ENCODE data around the gene PCID2. TPM values are rescaled to one million over a fixed set of nuclear protein-coding genes. Genes with fewer than 3 reads are reported as not detected.

PCID2 gene
- total and polyA plus RNA-seq, 2 of the 13 experiments (the other 11 are each of a cell fraction or from before 2014, with no cell fraction given), result 65.0 to 111 TPM

DNA sequence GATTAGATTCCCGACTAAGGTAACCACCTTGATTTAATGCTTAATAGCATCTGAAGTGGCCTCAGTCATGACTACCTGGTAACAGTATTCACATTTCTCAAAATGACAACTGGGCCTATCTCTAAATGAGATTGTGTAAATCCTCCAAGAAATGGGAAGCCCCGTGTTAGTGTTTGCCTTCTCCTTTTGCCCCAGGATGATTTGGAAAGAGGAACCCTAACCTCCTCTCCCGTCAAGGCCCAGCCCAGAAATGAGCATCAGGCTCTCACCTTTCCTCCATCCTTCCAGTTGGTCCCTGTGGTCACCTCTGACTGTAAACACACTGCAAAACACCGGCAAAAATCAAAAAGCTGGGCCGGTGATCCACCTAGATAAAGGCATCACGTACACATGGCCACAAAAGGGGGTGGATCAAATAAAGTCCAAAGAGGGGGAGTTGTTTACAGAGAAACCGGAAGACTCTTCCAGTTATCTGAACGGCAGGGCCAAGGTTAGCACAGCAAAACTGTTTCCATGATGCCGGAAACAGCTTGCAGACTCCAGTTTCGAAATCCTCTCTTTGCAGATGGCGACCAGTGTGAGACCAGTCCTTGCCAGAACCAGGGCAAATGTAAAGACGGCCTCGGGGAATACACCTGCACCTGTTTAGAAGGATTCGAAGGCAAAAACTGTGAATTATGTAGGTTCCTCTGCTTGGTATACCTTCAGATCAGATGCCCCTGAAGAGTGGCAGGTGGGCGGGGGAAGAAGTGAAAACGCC lies 69.5 kb downstream of the PCID2 start (continued):
- TF ChIP-seq TSC22D2 (CRISPR knock-in tag; IDR thresholded peaks at IDR 0.05; ENCODE audit: borderline replicate concordance) (0 out of 2 replicates have a peak, but pooled peaks have one; percentile 53), YEATS2 (CRISPR knock-in tag; IDR thresholded peaks at IDR 0.05; ENCODE audit: borderline replicate concordance) (peak; percentile 70; the same call in 1 of the 2 replicates), CC2D1A (CRISPR knock-in tag; IDR thresholded peaks at IDR 0.05) (no peak), TARDBP (CRISPR knock-in tag; IDR thresholded peaks at IDR 0.05) (peak; percentile 95), NR3C1 (CRISPR knock-in tag; IDR thresholded peaks at IDR 0.05) (no peak), MED13 (CRISPR knock-in tag; IDR thresholded peaks at IDR 0.05) (peak; percentile 86; the same call in 1 of the 2 replicates), HNRNPL (IDR thresholded peaks at IDR 0.05; ENCODE audit: low read depth, low read length) (no peak), ZFYVE20 (CRISPR knock-in tag; IDR thresholded peaks at IDR 0.05; ENCODE audit: borderline replicate concordance, low read depth) (no peak), TOE1 (CRISPR knock-in tag; IDR thresholded peaks at IDR 0.05) (peak; percentile 82; the same call in 1 of the 2 replicates), PHF20 (CRISPR knock-in tag; IDR thresholded peaks at IDR 0.05) (no peak), ZNF317 (CRISPR knock-in tag; IDR thresholded peaks at IDR 0.05) (peak; percentile 83; the same call in 1 of the 2 replicates), ZNF30 (CRISPR knock-in tag; IDR thresholded peaks at IDR 0.05) (no peak), JDP2 (CRISPR knock-in tag; IDR thresholded peaks at IDR 0.05; ENCODE audit: borderline replicate concordance) (no peak), DMAP1 (CRISPR knock-in tag; IDR thresholded peaks at IDR 0.05) (peak; percentile 82), HNRNPLL (IDR thresholded peaks at IDR 0.05; ENCODE audit: low read depth, low read length, poor library complexity, severe bottlenecking) (no peak), MTF2 (CRISPR knock-in tag; IDR thresholded peaks at IDR 0.05; ENCODE audit: borderline replicate concordance) (no peak), ZNF430 (CRISPR knock-in tag; IDR thresholded peaks at IDR 0.05) (peak; percentile 96), HNRNPK (IDR thresholded peaks at IDR 0.05; ENCODE audit: low read depth, low read length, poor library complexity, severe bottlenecking) (no peak), ZNF547 (CRISPR knock-in tag; IDR thresholded peaks at IDR 0.05) (peak; percentile 78), SATB2 (CRISPR knock-in tag; IDR thresholded peaks at IDR 0.05) (no peak), HES4 (CRISPR knock-in tag; IDR thresholded peaks at IDR 0.05; ENCODE audit: borderline replicate concordance) (0 out of 2 replicates have a peak, but pooled peaks have one; percentile 46)
- TF ChIP-seq, protein P1, sequence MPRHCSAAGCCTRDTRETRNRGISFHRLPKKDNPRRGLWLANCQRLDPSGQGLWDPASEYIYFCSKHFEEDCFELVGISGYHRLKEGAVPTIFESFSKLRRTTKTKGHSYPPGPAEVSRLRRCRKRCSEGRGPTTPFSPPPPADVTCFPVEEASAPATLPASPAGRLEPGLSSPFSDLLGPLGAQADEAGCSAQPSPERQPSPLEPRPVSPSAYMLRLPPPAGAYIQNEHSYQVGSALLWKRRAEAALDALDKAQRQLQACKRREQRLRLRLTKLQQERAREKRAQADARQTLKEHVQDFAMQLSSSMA (CRISPR knock-in tag; IDR thresholded peaks at IDR 0.05), result no peak
- TF ChIP-seq, protein P2, sequence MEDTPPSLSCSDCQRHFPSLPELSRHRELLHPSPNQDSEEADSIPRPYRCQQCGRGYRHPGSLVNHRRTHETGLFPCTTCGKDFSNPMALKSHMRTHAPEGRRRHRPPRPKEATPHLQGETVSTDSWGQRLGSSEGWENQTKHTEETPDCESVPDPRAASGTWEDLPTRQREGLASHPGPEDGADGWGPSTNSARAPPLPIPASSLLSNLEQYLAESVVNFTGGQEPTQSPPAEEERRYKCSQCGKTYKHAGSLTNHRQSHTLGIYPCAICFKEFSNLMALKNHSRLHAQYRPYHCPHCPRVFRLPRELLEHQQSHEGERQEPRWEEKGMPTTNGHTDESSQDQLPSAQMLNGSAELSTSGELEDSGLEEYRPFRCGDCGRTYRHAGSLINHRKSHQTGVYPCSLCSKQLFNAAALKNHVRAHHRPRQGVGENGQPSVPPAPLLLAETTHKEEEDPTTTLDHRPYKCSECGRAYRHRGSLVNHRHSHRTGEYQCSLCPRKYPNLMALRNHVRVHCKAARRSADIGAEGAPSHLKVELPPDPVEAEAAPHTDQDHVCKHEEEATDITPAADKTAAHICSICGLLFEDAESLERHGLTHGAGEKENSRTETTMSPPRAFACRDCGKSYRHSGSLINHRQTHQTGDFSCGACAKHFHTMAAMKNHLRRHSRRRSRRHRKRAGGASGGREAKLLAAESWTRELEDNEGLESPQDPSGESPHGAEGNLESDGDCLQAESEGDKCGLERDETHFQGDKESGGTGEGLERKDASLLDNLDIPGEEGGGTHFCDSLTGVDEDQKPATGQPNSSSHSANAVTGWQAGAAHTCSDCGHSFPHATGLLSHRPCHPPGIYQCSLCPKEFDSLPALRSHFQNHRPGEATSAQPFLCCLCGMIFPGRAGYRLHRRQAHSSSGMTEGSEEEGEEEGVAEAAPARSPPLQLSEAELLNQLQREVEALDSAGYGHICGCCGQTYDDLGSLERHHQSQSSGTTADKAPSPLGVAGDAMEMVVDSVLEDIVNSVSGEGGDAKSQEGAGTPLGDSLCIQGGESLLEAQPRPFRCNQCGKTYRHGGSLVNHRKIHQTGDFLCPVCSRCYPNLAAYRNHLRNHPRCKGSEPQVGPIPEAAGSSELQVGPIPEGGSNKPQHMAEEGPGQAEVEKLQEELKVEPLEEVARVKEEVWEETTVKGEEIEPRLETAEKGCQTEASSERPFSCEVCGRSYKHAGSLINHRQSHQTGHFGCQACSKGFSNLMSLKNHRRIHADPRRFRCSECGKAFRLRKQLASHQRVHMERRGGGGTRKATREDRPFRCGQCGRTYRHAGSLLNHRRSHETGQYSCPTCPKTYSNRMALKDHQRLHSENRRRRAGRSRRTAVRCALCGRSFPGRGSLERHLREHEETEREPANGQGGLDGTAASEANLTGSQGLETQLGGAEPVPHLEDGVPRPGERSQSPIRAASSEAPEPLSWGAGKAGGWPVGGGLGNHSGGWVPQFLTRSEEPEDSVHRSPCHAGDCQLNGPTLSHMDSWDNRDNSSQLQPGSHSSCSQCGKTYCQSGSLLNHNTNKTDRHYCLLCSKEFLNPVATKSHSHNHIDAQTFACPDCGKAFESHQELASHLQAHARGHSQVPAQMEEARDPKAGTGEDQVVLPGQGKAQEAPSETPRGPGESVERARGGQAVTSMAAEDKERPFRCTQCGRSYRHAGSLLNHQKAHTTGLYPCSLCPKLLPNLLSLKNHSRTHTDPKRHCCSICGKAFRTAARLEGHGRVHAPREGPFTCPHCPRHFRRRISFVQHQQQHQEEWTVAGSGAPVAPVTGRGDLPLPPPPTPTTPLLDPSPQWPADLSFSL (CRISPR knock-in tag; IDR thresholded peaks at IDR 0.05), result no peak
- TF ChIP-seq, protein P3, sequence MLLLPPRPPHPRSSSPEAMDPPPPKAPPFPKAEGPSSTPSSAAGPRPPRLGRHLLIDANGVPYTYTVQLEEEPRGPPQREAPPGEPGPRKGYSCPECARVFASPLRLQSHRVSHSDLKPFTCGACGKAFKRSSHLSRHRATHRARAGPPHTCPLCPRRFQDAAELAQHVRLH (CRISPR knock-in tag; IDR thresholded peaks at IDR 0.05; ENCODE audit: borderline replicate concordance, low read depth), result no peak

Measured in HepG2 (cell line).